ENCODE measurements around the gene KNOP1.
"Not testable (repeated sequence)": the region's sequence is repeated elsewhere in the genome, so short reads cannot be mapped to it uniquely, and the experiment has no call there.

Gene KNOP1

GRCh38 chr16:19666477-19666876 lies 51.5 kb downstream of the KNOP1 start:
- POLR2A ChIA-PET = no interaction called here
- Histone ChIP-seq H3K27me3 (replicated peaks in 2 of 5; ENCODE audit: control insufficient read depth in 4 of 5, insufficient read depth in 5 of 5, low read length in 4 of 5) (no peaks in the 10 kb centered on the region), H3K36me3 (ENCODE audit: control insufficient read depth in 4 of 4, insufficient read depth in 4 of 4, low read length in 3 of 4) (peaks cover 13 to 30% (median 19%) of the 10 kb centered on the region in 4 experiments), H3K27ac (ENCODE audit: insufficient read depth in 1 of 2, low read depth in 1 of 2, low read length in 2 of 2, poor library complexity in 1 of 2, severe bottlenecking in 2 of 2) (no peak overlapping the region), H3K4me1 (ENCODE audit: control extremely low read depth in 1 of 4, control insufficient read depth in 4 of 4, insufficient read depth in 4 of 4, low read length in 3 of 4) (no peaks in the 10 kb centered on the region), H3K4me3 (ENCODE audit: control insufficient read depth in 1 of 7, extremely low read depth in 1 of 7, insufficient read depth in 4 of 7, low read depth in 2 of 7, low read length in 6 of 7) (no peak overlapping the region), H3K9me3 (ENCODE audit: control extremely low read depth in 1 of 5, control insufficient read depth in 4 of 5, insufficient read depth in 2 of 5, low read depth in 1 of 5, low read length in 4 of 5) (peaks cover 0 to 6% (median 0%) of the 10 kb centered on the region in 5 experiments)
- DNase-seq = no peak
- CTCF ChIA-PET = no interaction called here
- 93% methylated on average over 2 of the region's 3 CpGs for WGBS (ENCODE audit: insufficient coverage)

DNA sequence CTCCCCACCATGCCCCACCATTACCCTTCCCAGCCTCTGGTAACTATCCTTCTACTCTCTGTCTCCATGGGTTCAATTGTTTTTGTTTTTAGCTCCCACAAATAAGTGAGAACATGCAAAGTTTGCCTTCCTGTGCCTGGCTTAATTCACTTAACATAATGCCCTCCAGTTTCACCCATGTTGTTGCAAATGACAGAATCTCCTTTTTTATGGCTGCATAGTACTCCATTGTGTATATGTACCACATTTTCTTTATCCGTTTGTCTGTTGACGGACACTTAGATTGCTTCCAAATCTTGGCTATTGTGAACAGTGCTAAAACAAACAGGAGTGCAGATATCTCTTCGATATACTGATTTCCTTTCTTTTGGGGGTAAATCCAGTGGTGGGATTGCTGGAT lies 52.7 kb downstream of the KNOP1 start:
- H3K27me3 ChIP-seq (replicated peaks in 2 of 5; ENCODE audit: control insufficient read depth in 4 of 5, insufficient read depth in 5 of 5, low read length in 4 of 5); H3K27ac ChIP-seq (ENCODE audit: insufficient read depth in 1 of 2, low read depth in 1 of 2, low read length in 2 of 2, poor library complexity in 1 of 2, severe bottlenecking in 2 of 2); CTCF ChIA-PET; H3K4me3 ChIP-seq (ENCODE audit: control insufficient read depth in 1 of 7, extremely low read depth in 1 of 7, insufficient read depth in 4 of 7, low read depth in 2 of 7, low read length in 6 of 7); POLR2A ChIA-PET; DNase-seq; H3K9me3 ChIP-seq (ENCODE audit: control extremely low read depth in 1 of 5, control insufficient read depth in 4 of 5, insufficient read depth in 2 of 5, low read depth in 1 of 5, low read length in 4 of 5); H3K4me1 ChIP-seq (ENCODE audit: control extremely low read depth in 1 of 4, control insufficient read depth in 4 of 4, insufficient read depth in 4 of 4, low read length in 3 of 4): not testable (repeated sequence)
- H3K36me3 ChIP-seq (ENCODE audit: control insufficient read depth in 4 of 4, insufficient read depth in 4 of 4, low read length in 3 of 4) = peaks cover 11 to 22% (median 16%) of the 10 kb centered on the region in 4 experiments
- WGBS (ENCODE audit: insufficient coverage) = 100% methylated on average over 2 of the region's 3 CpGs

DNA sequence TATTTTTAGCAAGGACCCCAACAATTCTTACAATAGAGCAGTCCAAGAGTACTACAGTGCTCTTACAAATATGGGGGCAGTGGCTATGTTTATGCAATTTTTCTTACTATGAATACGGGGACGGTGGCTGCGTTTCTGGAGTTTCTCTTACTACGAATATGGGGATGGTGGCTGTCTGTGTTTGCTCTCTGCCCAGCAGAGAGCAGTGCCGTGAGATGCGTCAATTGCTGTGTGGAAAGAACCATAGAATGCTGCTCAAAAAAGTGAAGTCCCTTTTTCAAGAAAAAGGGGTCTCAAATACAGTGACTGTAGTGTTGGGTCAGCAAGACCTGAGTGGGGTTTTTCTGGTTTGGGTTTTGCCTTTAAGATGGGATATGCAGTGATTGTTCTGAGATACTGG lies 53.9 kb downstream of the KNOP1 start:
- ChIA-PET CTCF (no interaction called here), POLR2A (no interaction called here)
- Histone ChIP-seq H3K27ac (ENCODE audit: insufficient read depth in 1 of 2, low read depth in 1 of 2, low read length in 2 of 2, poor library complexity in 1 of 2, severe bottlenecking in 2 of 2) (no peak overlapping the region), H3K4me3 (ENCODE audit: control insufficient read depth in 1 of 7, extremely low read depth in 1 of 7, insufficient read depth in 4 of 7, low read depth in 2 of 7, low read length in 6 of 7) (no peak overlapping the region), H3K9me3 (ENCODE audit: control extremely low read depth in 1 of 5, control insufficient read depth in 4 of 5, insufficient read depth in 2 of 5, low read depth in 1 of 5, low read length in 4 of 5) (peaks cover 0 to 6% (median 0%) of the 10 kb centered on the region in 5 experiments), H3K36me3 (ENCODE audit: control insufficient read depth in 4 of 4, insufficient read depth in 4 of 4, low read length in 3 of 4) (peaks cover 11 to 18% (median 14%) of the 10 kb centered on the region in 4 experiments), H3K4me1 (ENCODE audit: control extremely low read depth in 1 of 4, control insufficient read depth in 4 of 4, insufficient read depth in 4 of 4, low read length in 3 of 4) (no peaks in the 10 kb centered on the region), H3K27me3 (replicated peaks in 2 of 5; ENCODE audit: control insufficient read depth in 4 of 5, insufficient read depth in 5 of 5, low read length in 4 of 5) (no peaks in the 10 kb centered on the region)
- DNase-seq = no peak
- 100% methylated on average over 3 of the region's 6 CpGs for WGBS (ENCODE audit: insufficient coverage)

DNA sequence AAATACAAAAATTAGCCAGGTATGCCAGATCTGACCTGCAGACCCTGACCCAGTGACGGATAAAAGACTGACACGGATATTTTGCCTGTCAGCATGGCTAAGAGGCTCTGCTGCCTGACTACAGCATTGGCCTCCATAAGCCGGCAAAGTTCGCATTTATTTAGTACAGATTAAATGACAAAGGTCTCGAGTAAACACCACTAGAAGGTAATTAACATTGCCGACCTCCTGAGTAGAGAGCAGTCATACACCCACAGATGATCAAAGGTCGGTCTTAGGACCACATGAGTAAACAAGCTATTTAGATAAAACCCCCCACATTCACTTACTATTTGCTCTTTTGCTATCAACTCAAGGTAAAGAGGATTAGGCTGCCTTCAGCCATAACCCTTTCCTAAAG lies 55.7 kb downstream of the KNOP1 start:
- peaks cover 0 to 6% (median 0%) of the 10 kb centered on the region in 5 experiments for H3K9me3 ChIP-seq (ENCODE audit: control extremely low read depth in 1 of 5, control insufficient read depth in 4 of 5, insufficient read depth in 2 of 5, low read depth in 1 of 5, low read length in 4 of 5)
- no peaks in the 10 kb centered on the region for H3K27me3 ChIP-seq (replicated peaks in 2 of 5; ENCODE audit: control insufficient read depth in 4 of 5, insufficient read depth in 5 of 5, low read length in 4 of 5)
- no peak overlapping the region for H3K27ac ChIP-seq (ENCODE audit: insufficient read depth in 1 of 2, low read depth in 1 of 2, low read length in 2 of 2, poor library complexity in 1 of 2, severe bottlenecking in 2 of 2)
- DNase-seq = no peak
- ChIA-PET POLR2A (no interaction called here), CTCF (no interaction called here)
- no peak overlapping the region for H3K4me3 ChIP-seq (ENCODE audit: control insufficient read depth in 1 of 7, extremely low read depth in 1 of 7, insufficient read depth in 4 of 7, low read depth in 2 of 7, low read length in 6 of 7)
- WGBS (ENCODE audit: insufficient coverage) = 96% methylated on average over 7 of the region's 7 CpGs
- peaks cover 9 to 28% (median 15%) of the 10 kb centered on the region in 4 experiments for H3K36me3 ChIP-seq (ENCODE audit: control insufficient read depth in 4 of 4, insufficient read depth in 4 of 4, low read length in 3 of 4)
- no peaks in the 10 kb centered on the region for H3K4me1 ChIP-seq (ENCODE audit: control extremely low read depth in 1 of 4, control insufficient read depth in 4 of 4, insufficient read depth in 4 of 4, low read length in 3 of 4)

DNA sequence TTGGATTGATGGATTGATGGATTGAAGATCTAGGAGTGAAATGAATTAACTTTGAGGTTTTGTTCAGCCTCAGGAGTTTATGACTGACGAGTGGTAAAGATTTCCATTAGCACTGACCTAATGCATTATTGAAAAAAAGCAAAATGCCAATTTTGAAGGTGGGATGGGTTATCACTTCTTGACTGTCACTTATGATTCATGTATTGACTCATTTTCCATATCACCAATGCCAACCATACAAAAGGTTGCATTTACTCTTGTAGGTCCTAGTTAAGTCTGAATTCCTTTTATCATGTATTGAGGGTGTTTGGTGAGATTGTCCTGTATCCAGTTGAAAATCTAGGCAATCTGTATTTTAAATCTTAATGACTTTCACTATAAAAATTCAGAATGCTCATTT lies 57.6 kb downstream of the KNOP1 start:
- Histone ChIP-seq H3K27me3 (replicated peaks in 2 of 5; ENCODE audit: control insufficient read depth in 4 of 5, insufficient read depth in 5 of 5, low read length in 4 of 5) (no peaks in the 10 kb centered on the region), H3K4me3 (ENCODE audit: control insufficient read depth in 1 of 7, extremely low read depth in 1 of 7, insufficient read depth in 4 of 7, low read depth in 2 of 7, low read length in 6 of 7) (no peak overlapping the region), H3K36me3 (ENCODE audit: control insufficient read depth in 4 of 4, insufficient read depth in 4 of 4, low read length in 3 of 4) (peaks cover 9 to 38% (median 23%) of the 10 kb centered on the region in 4 experiments), H3K4me1 (ENCODE audit: control extremely low read depth in 1 of 4, control insufficient read depth in 4 of 4, insufficient read depth in 4 of 4, low read length in 3 of 4) (no peaks in the 10 kb centered on the region), H3K9me3 (ENCODE audit: control extremely low read depth in 1 of 5, control insufficient read depth in 4 of 5, insufficient read depth in 2 of 5, low read depth in 1 of 5, low read length in 4 of 5) (peaks cover 0 to 6% (median 0%) of the 10 kb centered on the region in 5 experiments), H3K27ac (ENCODE audit: insufficient read depth in 1 of 2, low read depth in 1 of 2, low read length in 2 of 2, poor library complexity in 1 of 2, severe bottlenecking in 2 of 2) (no peak overlapping the region)
- ChIA-PET CTCF (no interaction called here), POLR2A (no interaction called here)
- WGBS (ENCODE audit: insufficient coverage) = no CpG with 5 or more reads among the region's 1 CpG
- no peak for DNase-seq

DNA sequence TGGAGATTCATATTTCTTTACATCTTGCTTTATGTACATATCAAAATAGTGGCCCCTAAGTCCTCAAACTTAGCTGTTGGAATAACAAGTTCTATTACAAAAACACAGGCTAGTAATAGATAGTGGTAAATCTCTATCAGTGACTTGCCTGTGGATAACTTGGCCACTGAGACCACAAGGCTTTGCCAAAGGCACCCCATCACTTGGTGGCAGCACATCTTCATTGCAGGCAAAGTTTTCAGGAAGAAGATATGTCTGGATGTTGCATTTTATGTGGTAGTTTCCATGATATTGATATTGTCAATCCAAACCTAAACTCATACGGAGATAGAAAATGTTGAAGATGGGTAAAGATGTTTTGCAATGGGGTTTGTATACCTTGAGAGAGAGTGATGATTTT lies 58.5 kb downstream of the KNOP1 start:
- CTCF ChIA-PET = no interaction called here
- WGBS (ENCODE audit: insufficient coverage) = no CpG with 5 or more reads among the region's 1 CpG
- H3K27ac ChIP-seq (ENCODE audit: insufficient read depth in 1 of 2, low read depth in 1 of 2, low read length in 2 of 2, poor library complexity in 1 of 2, severe bottlenecking in 2 of 2) = no peak overlapping the region
- POLR2A ChIA-PET = no interaction called here
- H3K9me3 ChIP-seq (ENCODE audit: control extremely low read depth in 1 of 5, control insufficient read depth in 4 of 5, insufficient read depth in 2 of 5, low read depth in 1 of 5, low read length in 4 of 5) = peaks cover 0 to 4% (median 0%) of the 10 kb centered on the region in 5 experiments
- no peaks in the 10 kb centered on the region for H3K27me3 ChIP-seq (replicated peaks in 2 of 5; ENCODE audit: control insufficient read depth in 4 of 5, insufficient read depth in 5 of 5, low read length in 4 of 5)
- H3K4me1 ChIP-seq (ENCODE audit: control extremely low read depth in 1 of 4, control insufficient read depth in 4 of 4, insufficient read depth in 4 of 4, low read length in 3 of 4) = no peaks in the 10 kb centered on the region
- H3K36me3 ChIP-seq (ENCODE audit: control insufficient read depth in 4 of 4, insufficient read depth in 4 of 4, low read length in 3 of 4) = peaks cover 9 to 45% (median 25%) of the 10 kb centered on the region in 4 experiments
- no peak for DNase-seq
- no peak overlapping the region for H3K4me3 ChIP-seq (ENCODE audit: control insufficient read depth in 1 of 7, extremely low read depth in 1 of 7, insufficient read depth in 4 of 7, low read depth in 2 of 7, low read length in 6 of 7)

GRCh38 chr16:19657831-19658230 lies 60.2 kb downstream of the KNOP1 start:
- POLR2A ChIA-PET = no interaction called here
- Histone ChIP-seq H3K4me1 (ENCODE audit: control extremely low read depth in 1 of 4, control insufficient read depth in 4 of 4, insufficient read depth in 4 of 4, low read length in 3 of 4) (no peaks in the 10 kb centered on the region), H3K27me3 (replicated peaks in 2 of 5; ENCODE audit: control insufficient read depth in 4 of 5, insufficient read depth in 5 of 5, low read length in 4 of 5) (no peaks in the 10 kb centered on the region), H3K4me3 (ENCODE audit: control insufficient read depth in 1 of 7, extremely low read depth in 1 of 7, insufficient read depth in 4 of 7, low read depth in 2 of 7, low read length in 6 of 7) (no peak overlapping the region), H3K27ac (ENCODE audit: insufficient read depth in 1 of 2, low read depth in 1 of 2, low read length in 2 of 2, poor library complexity in 1 of 2, severe bottlenecking in 2 of 2) (no peak overlapping the region), H3K9me3 (ENCODE audit: control extremely low read depth in 1 of 5, control insufficient read depth in 4 of 5, insufficient read depth in 2 of 5, low read depth in 1 of 5, low read length in 4 of 5) (peaks cover 0 to 4% (median 0%) of the 10 kb centered on the region in 5 experiments), H3K36me3 (ENCODE audit: control insufficient read depth in 4 of 4, insufficient read depth in 4 of 4, low read length in 3 of 4) (peaks cover 15 to 58% (median 38%) of the 10 kb centered on the region in 4 experiments)
- CTCF ChIA-PET = no interaction called here
- WGBS (ENCODE audit: insufficient coverage) = 100% methylated on average over 1 of the region's 4 CpGs
- DNase-seq = no peak
